ENCODE measurements around the gene ADGRA1.

ADGRA1 gene

DNA sequence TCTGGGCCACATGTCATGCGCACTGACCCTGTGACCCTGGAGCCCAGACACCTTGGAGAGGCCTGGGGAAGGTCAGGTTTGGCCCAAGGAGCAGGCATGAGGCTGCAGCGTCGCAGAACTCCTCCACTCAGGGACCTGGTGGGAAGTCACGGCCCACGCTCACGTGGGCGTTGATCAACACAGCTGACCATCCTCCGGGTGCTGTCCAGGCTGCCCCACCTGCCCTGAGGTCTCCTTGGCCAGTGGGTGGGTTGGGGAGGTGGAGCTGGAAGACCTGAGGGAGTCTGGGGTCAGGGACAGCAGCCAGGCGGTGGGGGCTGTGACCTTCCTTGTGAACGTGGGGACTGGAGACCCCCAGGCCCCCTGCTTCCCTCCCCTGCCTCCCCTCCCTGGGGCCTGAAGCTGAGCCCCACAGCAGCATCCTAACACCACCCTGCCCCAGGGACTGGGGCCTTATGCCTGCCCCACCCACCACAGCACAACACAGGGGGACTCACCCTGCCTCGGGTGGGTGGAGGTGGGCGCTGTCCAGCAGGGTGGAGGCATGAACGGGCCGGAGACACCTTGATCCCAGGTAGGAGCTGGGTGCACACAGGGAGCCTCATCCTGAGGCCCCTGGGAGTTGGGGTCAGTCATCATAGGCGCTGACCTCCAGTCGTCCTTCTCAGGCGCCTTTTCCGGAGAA lies 44.0 kb upstream of the ADGRA1 start:
- Histone ChIP-seq H3K9ac (ENCODE audit: low read length) (no peak overlapping the region), H3K4ac (ENCODE audit: low read depth, low read length) (no peak overlapping the region), H3K18ac (ENCODE audit: low read length) (no peak overlapping the region), H4K8ac (ENCODE audit: low read depth, low read length) (no peak overlapping the region), H3K27ac (ENCODE audit: low read depth, low read length) (no peak overlapping the region), H3K9me3 (ENCODE audit: insufficient read depth, low read depth, low read length) (peaks cover 3% of the 10 kb centered on the region), H3K4me2 (ENCODE audit: low read length) (no peak overlapping the region), H4K91ac (ENCODE audit: low read depth, low read length) (no peak overlapping the region), H2AFZ (ENCODE audit: insufficient read depth, low read length, poor library complexity) (no peak overlapping the region), H4K12ac (ENCODE audit: low read depth, low read length) (no peak overlapping the region), H3K27me3 (ENCODE audit: insufficient read depth, low read length) (no peaks in the 10 kb centered on the region), H3K79me1 (ENCODE audit: low read length) (no peaks in the 10 kb centered on the region), H2BK12ac (ENCODE audit: low read length) (no peak overlapping the region), H3K14ac (ENCODE audit: low read length) (no peak overlapping the region), H3K4me1 (ENCODE audit: control insufficient read depth in 1 of 2, insufficient read depth in 2 of 2, low read length in 2 of 2) (no peaks in the 10 kb centered on the region), H2BK5ac (ENCODE audit: low read depth, low read length, poor library complexity) (no peak overlapping the region), H3K79me2 (ENCODE audit: control insufficient read depth, insufficient read depth, low read length, poor library complexity) (no peaks in the 10 kb centered on the region), H3K23ac (ENCODE audit: low read length) (no peak overlapping the region), H3K4me3 (ENCODE audit: low read depth, low read length) (no peak overlapping the region), H2BK120ac (ENCODE audit: insufficient read depth, low read length, poor library complexity) (no peak overlapping the region), H3K36me3 (ENCODE audit: control insufficient read depth in 1 of 2, insufficient read depth in 2 of 2, low read length in 2 of 2) (no peaks in the 10 kb centered on the region), H2AK5ac (ENCODE audit: low read length) (no peak overlapping the region)
- no peak for DNase-seq
- WGBS (ENCODE audit: extremely low coverage, insufficient coverage, insufficient read length) = no CpG with 5 or more reads among the region's 18 CpGs

DNA sequence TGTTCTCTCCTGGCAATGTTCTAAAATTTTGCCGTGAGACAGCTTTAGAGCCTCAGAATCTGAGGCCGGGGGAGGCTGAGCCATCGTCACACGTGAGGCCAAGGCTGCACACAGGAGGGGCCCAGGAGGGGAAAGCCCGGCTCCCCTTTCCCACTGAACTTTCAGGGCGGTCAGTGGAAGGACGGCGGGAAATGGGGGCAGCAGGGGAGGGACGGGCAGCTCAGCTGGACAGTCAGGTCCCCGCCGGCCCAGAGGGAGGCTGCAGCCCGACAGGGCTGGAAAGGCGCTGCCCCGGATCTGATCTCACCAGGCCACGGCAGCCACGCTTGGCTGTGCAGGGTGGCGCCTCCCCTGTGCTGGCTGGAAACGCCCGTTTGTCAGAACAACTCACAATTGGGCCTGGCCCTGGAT lies 43.3 kb upstream of the ADGRA1 start:
- H3K27me3 ChIP-seq (ENCODE audit: insufficient read depth, low read length) = no peaks in the 10 kb centered on the region
- H3K14ac ChIP-seq (ENCODE audit: low read length) = no peak overlapping the region
- no peak overlapping the region for H2AK5ac ChIP-seq (ENCODE audit: low read length)
- DNase-seq = no peak
- no peaks in the 10 kb centered on the region for H3K79me1 ChIP-seq (ENCODE audit: low read length)
- H3K9me3 ChIP-seq (ENCODE audit: insufficient read depth, low read depth, low read length) = peaks cover 3% of the 10 kb centered on the region
- H3K18ac ChIP-seq (ENCODE audit: low read length) = no peak overlapping the region
- WGBS (ENCODE audit: extremely low coverage, insufficient coverage, insufficient read length) = no CpG with 5 or more reads among the region's 19 CpGs
- H3K23ac ChIP-seq (ENCODE audit: low read length) = no peak overlapping the region
- no peak overlapping the region for H4K8ac ChIP-seq (ENCODE audit: low read depth, low read length)
- no peak overlapping the region for H2BK12ac ChIP-seq (ENCODE audit: low read length)
- no peaks in the 10 kb centered on the region for H3K4me1 ChIP-seq (ENCODE audit: control insufficient read depth in 1 of 2, insufficient read depth in 2 of 2, low read length in 2 of 2)
- H4K12ac ChIP-seq (ENCODE audit: low read depth, low read length) = no peak overlapping the region
- no peak overlapping the region for H3K9ac ChIP-seq (ENCODE audit: low read length)
- no peak overlapping the region for H3K4me3 ChIP-seq (ENCODE audit: low read depth, low read length)
- H2AFZ ChIP-seq (ENCODE audit: insufficient read depth, low read length, poor library complexity) = no peak overlapping the region
- no peak overlapping the region for H3K27ac ChIP-seq (ENCODE audit: low read depth, low read length)
- no peak overlapping the region for H3K4ac ChIP-seq (ENCODE audit: low read depth, low read length)
- H2BK120ac ChIP-seq (ENCODE audit: insufficient read depth, low read length, poor library complexity) = no peak overlapping the region
- H3K36me3 ChIP-seq (ENCODE audit: control insufficient read depth in 1 of 2, insufficient read depth in 2 of 2, low read length in 2 of 2) = no peaks in the 10 kb centered on the region
- H2BK5ac ChIP-seq (ENCODE audit: low read depth, low read length, poor library complexity) = no peak overlapping the region
- H4K91ac ChIP-seq (ENCODE audit: low read depth, low read length) = no peak overlapping the region
- H3K4me2 ChIP-seq (ENCODE audit: low read length) = no peak overlapping the region
- H3K79me2 ChIP-seq (ENCODE audit: control insufficient read depth, insufficient read depth, low read length, poor library complexity) = no peaks in the 10 kb centered on the region

DNA sequence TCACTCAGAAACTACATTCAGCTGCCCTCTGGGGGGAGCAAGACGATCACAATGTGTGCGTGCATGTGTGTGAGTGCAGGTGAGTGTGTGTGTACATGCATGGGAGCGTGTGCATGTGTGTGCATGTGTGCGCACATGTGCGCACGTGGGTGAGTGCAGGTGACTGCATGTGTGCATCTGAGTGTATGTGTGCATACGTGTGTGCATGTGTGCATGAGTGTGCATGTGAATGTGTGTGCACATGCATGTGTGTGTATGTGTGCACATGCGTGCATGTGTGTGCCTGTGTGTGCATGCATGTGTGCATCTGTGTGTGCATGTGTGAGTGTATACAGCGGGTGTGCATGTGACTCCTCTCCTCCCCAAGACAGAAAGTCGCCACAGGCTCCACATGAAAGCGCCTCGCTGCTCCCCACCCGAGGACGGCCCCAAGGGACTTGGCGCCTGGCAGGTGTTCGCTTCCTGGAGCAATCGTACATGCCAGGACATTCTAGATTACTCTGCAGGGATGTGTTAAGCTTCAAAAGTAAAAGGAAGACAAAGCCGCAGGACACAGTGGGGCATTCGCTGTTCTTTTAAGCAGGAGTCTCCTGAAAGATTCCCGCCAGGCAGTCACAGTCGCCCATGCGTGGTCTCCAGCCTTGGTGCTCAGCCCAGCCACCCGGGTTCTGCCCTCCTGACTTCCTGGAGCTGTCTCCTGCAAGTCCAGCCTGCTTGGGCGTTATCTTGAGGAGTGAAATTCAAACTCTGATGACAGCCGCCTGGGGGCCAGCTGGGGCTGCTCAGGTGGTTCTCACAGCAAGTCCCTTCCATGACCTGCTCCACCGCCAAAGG lies 42.0 kb upstream of the ADGRA1 start:
- no peak overlapping the region for H2BK120ac ChIP-seq (ENCODE audit: insufficient read depth, low read length, poor library complexity)
- H3K4me1 ChIP-seq (ENCODE audit: control insufficient read depth in 1 of 2, insufficient read depth in 2 of 2, low read length in 2 of 2) = no peaks in the 10 kb centered on the region
- H3K27me3 ChIP-seq (ENCODE audit: insufficient read depth, low read length) = no peaks in the 10 kb centered on the region
- no peak overlapping the region for H3K4me2 ChIP-seq (ENCODE audit: low read length)
- no peak overlapping the region for H2AFZ ChIP-seq (ENCODE audit: insufficient read depth, low read length, poor library complexity)
- no peak overlapping the region for H4K12ac ChIP-seq (ENCODE audit: low read depth, low read length)
- H3K79me1 ChIP-seq (ENCODE audit: low read length) = no peaks in the 10 kb centered on the region
- H3K79me2 ChIP-seq (ENCODE audit: control insufficient read depth, insufficient read depth, low read length, poor library complexity) = no peaks in the 10 kb centered on the region
- no CpG with 5 or more reads among the region's 26 CpGs for WGBS (ENCODE audit: extremely low coverage, insufficient coverage, insufficient read length)
- no peak overlapping the region for H3K14ac ChIP-seq (ENCODE audit: low read length)
- no peak overlapping the region for H4K91ac ChIP-seq (ENCODE audit: low read depth, low read length)
- H3K36me3 ChIP-seq (ENCODE audit: control insufficient read depth in 1 of 2, insufficient read depth in 2 of 2, low read length in 2 of 2) = no peaks in the 10 kb centered on the region
- H3K4me3 ChIP-seq (ENCODE audit: low read depth, low read length) = peak overlapping the region; percentile 20
- H2BK12ac ChIP-seq (ENCODE audit: low read length) = no peak overlapping the region
- peaks cover 3% of the 10 kb centered on the region for H3K9me3 ChIP-seq (ENCODE audit: insufficient read depth, low read depth, low read length)
- no peak for DNase-seq
- H2AK5ac ChIP-seq (ENCODE audit: low read length) = no peak overlapping the region
- H4K8ac ChIP-seq (ENCODE audit: low read depth, low read length) = no peak overlapping the region
- no peak overlapping the region for H3K4ac ChIP-seq (ENCODE audit: low read depth, low read length)
- H3K27ac ChIP-seq (ENCODE audit: low read depth, low read length) = no peak overlapping the region
- no peak overlapping the region for H2BK5ac ChIP-seq (ENCODE audit: low read depth, low read length, poor library complexity)
- no peak overlapping the region for H3K23ac ChIP-seq (ENCODE audit: low read length)
- no peak overlapping the region for H3K9ac ChIP-seq (ENCODE audit: low read length)
- H3K18ac ChIP-seq (ENCODE audit: low read length) = no peak overlapping the region

DNA sequence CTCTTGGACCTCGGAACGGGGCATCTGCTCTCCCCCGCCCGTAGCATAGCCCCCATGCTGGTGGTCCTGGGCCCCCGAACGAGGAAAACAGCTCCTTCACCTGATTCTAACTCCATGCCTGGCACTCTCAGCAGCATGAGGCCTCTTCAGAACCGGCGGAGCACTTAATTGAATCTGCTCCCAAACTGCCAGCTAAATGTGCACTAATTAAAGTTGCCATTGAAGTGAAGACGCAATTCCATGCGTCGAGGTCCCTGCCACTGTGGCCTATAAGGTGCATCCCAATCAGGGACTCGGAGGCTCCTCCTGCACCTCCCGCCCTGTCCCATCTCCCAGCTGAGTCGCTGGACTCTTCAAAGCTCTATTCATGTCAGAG lies 41.3 kb upstream of the ADGRA1 start:
- Histone ChIP-seq H4K12ac (ENCODE audit: low read depth, low read length) (no peak overlapping the region), H3K9ac (ENCODE audit: low read length) (no peak overlapping the region), H3K27ac (ENCODE audit: low read depth, low read length) (no peak overlapping the region), H2AFZ (ENCODE audit: insufficient read depth, low read length, poor library complexity) (no peak overlapping the region), H3K14ac (ENCODE audit: low read length) (no peak overlapping the region), H2BK5ac (ENCODE audit: low read depth, low read length, poor library complexity) (no peak overlapping the region), H3K4ac (ENCODE audit: low read depth, low read length) (no peak overlapping the region), H4K8ac (ENCODE audit: low read depth, low read length) (no peak overlapping the region), H3K18ac (ENCODE audit: low read length) (no peak overlapping the region), H2BK12ac (ENCODE audit: low read length) (no peak overlapping the region), H4K91ac (ENCODE audit: low read depth, low read length) (no peak overlapping the region), H3K36me3 (ENCODE audit: control insufficient read depth in 1 of 2, insufficient read depth in 2 of 2, low read length in 2 of 2) (no peaks in the 10 kb centered on the region), H3K23ac (ENCODE audit: low read length) (no peak overlapping the region), H3K4me3 (ENCODE audit: low read depth, low read length) (no peak overlapping the region), H3K4me2 (ENCODE audit: low read length) (no peak overlapping the region), H3K27me3 (ENCODE audit: insufficient read depth, low read length) (no peaks in the 10 kb centered on the region), H3K4me1 (ENCODE audit: control insufficient read depth in 1 of 2, insufficient read depth in 2 of 2, low read length in 2 of 2) (no peaks in the 10 kb centered on the region), H3K79me2 (ENCODE audit: control insufficient read depth, insufficient read depth, low read length, poor library complexity) (no peaks in the 10 kb centered on the region), H2BK120ac (ENCODE audit: insufficient read depth, low read length, poor library complexity) (no peak overlapping the region), H3K79me1 (ENCODE audit: low read length) (no peaks in the 10 kb centered on the region), H3K9me3 (ENCODE audit: insufficient read depth, low read depth, low read length) (peaks cover 3% of the 10 kb centered on the region), H2AK5ac (ENCODE audit: low read length) (no peak overlapping the region)
- no peak for DNase-seq
- WGBS (ENCODE audit: extremely low coverage, insufficient coverage, insufficient read length) = no CpG with 5 or more reads among the region's 14 CpGs

All from trophoblast cell (in vitro differentiated cells and primary cell).